SW 1271 (cell line): ENCODE data around the gene HOXD11.

Experiments
- DNase-seq, 2 experiments: peaks; one replicate each; lab custom pipeline; 2025; lab: John Stamatoyannopoulos, UW

HOXD11 gene

DNA sequence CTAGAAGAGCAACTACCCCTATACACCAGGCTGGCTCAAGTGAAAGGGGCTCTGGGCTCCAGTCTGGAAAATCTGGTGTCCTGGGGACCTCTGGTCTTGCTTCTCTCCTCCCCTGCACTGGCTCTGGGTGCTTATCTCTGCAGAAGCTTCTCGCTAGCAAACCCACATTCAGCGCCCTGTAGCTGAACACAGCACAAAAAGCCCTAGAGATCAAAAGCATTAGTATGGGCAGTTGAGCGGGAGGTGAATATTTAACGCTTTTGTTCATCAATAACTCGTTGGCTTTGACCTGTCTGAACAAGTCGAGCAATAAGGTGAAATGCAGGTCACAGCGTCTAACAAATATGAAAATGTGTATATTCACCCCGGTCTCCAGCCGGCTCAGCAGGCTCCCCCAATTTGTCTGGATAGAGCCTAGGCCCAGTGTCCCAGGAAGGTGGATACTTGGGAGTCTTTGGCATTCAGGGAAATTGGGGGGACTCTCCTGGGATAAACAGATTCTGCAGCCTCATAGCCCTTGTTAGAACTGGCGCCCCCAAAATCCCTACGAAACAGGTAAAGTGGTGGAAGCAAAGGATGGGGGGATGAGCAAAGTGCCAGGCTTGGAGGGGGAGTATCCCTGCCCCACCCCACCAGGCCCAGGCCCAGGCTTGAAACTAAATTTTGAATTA is 41.8 kb downstream of the HOXD11 start:
- DNase-seq = no peak

DNA sequence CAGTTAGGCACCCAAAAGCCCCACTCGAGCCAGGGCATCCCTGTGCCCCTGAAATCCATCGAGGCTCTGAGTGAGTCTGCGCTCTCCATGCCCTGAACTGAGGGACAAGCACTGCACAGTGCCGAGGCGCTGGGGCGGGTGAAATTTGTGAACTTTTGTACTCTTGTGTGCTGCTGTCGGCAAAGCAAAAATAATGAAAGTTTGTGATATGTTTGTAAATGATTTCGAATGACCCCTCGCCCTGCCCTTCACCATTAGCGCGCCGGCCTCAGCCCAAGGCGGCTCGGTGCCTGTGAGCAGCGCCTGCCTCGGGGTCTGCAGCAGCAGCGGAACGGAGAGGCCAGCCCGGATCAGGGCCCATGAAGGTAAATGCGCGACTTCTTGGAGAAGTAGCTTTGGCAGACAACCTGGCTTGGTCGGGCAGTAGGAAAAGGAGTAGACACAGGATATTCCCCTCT is 42.4 kb downstream of the HOXD11 start:
- DNase-seq = no peak

DNA sequence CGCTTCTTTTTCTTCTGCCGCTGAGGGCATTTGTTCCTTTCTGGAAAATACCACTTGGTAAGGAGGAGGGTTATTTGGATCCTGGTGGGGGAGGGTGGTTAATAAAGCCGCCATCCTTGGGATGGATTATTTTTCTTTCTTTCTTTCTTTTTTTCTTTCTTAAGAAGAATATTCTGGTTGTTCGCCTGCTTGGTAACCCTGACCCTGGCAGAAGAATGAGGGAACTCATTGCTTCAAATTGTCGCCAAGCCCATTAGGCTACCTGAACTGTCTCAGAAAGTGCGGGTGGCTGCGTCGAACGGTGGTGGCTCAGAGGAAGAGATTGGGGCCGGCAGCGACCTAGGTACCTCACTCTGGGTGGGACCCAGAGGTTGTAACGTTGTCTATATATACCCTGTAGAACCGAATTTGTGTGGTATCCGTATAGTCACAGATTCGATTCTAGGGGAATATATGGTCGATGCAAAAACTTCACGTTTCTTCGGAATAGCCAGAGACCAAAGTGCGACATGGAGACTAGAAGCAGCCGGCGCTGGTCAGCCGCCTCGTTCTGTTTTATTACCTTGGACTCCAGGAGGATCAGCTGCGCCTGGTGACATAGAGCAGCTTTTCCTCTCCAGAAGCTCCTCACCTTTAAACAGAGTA is 43.0 kb downstream of the HOXD11 start:
- DNase-seq = no peak

- DNase-seq = no peak
These were observed 43.7 kb downstream of the HOXD11 start for GRCh38 chr2:176150584-176151441.

- no peak for DNase-seq
These were observed 44.6 kb downstream of the HOXD11 start, which contains the start of gene HOXD4 for GRCh38 chr2:176151442-176152287. HOXD4 (plus strand) TSS chr2:176151550; CDS start chr2:176151634, 84 bp downstream.

DNA sequence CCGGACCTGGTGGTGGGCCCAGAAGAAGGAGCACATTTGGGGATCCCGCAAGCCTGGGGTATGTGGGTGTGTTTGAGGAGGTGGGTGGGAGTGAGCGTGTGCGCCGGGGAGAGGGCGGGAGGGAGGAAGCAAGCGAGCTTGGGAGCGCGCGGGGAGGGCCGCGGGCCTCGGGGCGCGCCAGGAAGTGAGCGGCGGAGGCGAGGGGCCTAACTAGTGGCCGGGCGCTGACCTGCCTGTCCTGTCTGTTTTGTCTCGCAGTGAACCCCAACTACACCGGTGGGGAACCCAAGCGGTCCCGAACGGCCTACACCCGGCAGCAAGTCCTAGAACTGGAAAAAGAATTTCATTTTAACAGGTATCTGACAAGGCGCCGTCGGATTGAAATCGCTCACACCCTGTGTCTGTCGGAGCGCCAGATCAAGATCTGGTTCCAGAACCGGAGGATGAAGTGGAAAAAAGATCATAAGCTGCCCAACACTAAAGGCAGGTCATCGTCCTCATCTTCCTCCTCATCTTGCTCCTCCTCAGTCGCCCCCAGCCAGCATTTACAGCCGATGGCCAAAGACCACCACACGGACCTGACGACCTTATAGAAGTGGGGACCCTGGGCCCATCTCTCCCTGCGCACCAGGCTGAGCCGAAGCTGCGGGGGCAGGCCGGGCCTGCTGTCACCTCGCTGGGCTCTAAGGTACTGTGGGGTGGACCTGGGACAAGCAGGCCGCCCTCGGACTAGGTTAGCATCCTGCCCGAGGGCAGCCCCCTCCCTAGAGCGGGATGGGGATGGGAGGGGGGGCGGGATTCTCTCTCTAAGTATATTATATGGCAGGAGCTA is 45.5 kb downstream of the HOXD11 start:
- no peak for DNase-seq

- no peak for DNase-seq
These were observed 47.6 kb downstream of the HOXD11 start for GRCh38 chr2:176154576-176155252.

DNA sequence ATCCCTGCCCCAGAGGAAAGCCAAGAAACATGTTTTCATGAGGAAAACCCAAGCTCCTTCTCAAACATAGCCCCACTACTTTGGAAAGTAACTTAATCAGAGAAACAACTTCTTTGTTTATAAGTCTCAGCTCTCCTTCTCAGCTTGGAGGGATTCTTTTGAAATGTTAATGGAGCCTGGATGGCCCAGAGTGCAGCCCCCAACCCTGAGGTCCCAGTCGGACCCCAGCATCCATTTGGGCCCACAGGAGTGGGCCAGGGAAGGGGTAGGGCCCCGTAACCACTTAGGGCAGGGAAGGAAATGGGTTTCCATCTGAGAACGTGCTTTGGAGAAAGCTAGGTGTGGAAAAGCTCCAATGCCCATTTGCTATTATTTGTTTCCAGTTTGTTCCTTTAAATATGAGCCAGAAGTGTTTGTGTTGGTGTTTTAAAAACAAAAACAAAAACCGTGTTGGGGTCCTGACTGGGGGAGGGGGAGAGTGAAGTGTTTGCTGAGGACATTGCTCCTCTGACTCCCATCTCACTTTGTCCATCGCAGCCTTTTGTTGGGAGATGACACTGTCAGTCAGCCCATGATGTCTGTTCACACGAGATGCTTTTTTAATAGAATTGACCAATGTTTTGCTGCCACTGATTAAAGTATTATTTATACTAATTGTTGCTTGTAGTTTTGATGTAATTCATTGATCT is 48.4 kb downstream of the HOXD11 start:
- no peak for DNase-seq

GRCh38 chr2:176156301-176156806 is 49.3 kb downstream of the HOXD11 start:
- no peak for DNase-seq

GRCh38 chr2:176156807-176157498 is 49.9 kb downstream of the HOXD11 start, which contains the start of gene HOXD3:
HOXD3 (plus strand) TSS chr2:176157307; CDS start chr2:176169115, 11,808 bp downstream.
- DNase-seq = no peak

- no peak for DNase-seq
These were observed 50.6 kb downstream of the HOXD11 start for GRCh38 chr2:176157499-176158185.

GRCh38 chr2:176158186-176158591 is 51.1 kb downstream of the HOXD11 start:
- DNase-seq = no peak

DNA sequence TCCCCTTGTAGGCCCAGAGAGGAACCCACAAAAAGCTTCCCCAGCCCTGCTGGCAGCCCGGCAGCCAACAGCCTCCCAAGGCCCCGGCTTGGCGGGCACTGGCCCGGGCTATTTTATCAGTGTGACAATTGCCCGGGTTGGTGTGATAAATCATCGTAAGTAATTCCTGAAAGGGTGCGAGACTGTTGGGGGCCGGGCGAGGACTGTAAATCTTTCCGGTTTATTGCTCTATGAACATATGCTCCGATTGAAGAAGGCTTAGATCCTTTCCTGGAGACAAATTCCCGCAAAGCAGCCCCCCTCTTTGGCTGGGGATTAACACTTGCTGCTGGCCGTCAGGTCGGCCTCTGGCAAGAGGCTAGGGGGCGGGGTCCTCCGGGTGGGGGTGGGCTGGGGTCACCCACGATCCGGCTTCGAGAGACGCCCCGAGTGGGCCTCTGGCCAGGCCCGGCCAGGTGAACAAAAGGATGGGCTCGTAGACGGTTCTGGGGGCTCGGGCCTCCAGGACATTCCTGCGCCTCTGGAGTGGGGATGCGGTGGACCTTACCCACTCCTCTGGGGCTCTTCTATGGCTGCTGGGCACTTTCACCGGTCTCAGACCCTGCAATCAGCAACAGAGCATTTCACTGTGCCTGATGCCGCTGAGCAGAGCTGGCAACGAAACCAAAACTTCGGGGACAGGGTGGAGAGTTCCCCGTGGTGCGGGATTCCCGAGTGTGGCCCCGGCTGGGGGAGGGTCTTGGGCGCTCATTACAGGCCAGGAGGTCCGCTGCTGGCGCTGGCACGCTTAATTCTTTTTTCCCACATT is 52.0 kb downstream of the HOXD11 start:
- DNase-seq = no peak
